Skin of body (tissue), 2 donors: ENCODE measurements around the gene DOCK1. TPM values are rescaled to one million over a fixed set of nuclear protein-coding genes. Genes with fewer than 3 reads are reported as not detected.

Experiments used
- DNase-seq: peaks from one replicate; lab custom pipeline; 2025; lab: John Stamatoyannopoulos, UW
- total RNA-seq: library from RNA; depleted of rRNA; stranded (reverse); fragments of >200 nt; gene quantifications from one replicate; pipeline ENCODE4 v1.2.3, GENCODE V29; 2014

The DOCK1 gene
- total RNA-seq, 1 donor from 2014 or later, result 80.8 TPM

- DNase-seq, result no peak
Observed at GRCh38 chr10:127003032-127003685, 97.9 kb downstream of the DOCK1 start.

DNA sequence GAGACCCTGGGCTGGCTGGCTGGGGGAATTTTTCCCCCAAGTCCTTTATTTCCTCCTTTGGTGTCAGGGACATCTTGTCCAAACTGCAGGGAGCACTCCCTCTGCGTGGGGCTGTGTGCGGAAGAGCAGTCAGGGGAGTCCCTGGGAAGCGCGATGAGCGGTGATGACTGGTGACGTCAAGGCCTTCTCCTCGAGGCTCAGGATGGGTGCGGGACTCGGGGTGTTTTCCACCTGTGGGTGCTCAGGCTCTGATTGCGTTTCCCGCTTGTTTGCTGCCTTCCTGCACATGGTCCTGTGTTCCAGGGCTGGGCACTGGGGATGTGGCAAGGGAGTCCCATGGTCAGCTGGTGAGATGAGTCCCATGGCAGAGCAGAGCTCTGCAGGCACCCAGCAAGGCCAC, 101.2 kb downstream of the DOCK1 start:
- no peak for DNase-seq

DNA sequence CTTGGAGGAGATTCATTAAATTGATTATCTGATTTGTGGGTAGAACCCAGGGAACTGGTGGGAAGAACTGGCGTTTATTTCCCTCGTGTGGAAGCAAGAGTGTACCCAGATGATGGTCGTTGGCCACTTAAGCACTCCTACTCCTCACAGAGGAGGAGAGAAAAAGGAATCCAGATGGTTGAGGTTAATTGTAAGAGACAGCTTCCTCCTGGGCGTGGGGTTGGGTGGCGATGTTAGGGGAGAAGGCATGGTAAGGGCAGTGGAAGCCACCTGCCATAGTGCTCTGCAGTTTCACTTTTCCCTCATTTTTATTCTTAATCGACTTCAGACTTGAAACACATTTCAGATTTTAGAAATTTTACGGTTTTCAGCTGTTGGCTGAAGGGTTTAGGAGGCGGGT, 104.1 kb downstream of the DOCK1 start:
- no peak for DNase-seq

DNA sequence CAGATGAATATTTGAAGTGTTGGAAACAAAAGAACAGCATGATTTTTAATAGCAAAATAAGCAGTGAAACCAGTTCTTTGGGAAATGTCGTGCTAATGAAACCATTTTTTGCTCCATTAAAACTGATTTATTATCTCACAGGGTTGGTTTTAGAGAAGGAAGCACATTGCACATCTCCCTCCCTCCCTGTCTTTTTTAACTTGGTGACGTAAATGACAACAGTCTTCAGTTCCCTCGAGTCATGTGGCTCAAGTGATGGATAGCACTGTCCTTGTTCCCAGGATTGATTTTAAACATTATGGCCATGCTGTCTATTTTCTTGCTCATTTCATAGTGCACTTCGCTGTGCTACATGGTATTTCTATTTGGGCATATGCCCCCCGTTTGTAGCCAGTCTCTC, 105.9 kb downstream of the DOCK1 start:
- DNase-seq, result no peak

DNA sequence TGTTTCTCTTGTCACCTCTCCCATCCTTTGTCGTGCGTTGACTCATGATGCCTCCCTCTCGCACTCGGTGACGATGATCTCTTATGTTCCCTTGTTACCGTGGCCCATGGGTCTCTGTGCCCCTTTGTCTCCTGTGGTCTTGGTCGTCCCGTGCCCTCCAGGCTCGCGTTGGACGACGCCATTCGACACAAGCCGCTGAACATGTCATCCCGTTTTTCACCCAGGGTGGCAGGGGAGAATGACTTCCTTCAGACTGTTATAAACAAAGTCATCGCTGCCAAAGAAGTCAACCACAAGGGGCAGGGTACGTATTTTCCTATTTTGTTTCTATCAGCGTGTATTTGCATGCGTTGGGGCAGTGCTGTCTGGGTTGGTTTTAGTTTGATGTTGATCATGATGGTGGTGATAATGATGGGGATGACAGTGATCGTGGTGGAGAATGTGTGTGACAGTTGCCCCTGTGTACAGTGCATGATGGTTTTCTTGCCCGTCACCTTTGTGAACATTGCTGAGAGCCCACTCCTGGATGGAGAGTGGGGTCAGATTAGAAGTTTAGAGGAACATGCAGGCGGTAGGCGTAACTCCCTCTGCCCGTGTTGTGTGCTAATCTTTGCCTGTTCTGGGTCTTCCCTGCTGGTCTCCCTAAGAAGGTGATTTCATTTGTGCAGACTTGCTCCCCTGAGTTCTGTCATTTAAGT, 107.0 kb downstream of the DOCK1 start:
- no peak for DNase-seq

DNA sequence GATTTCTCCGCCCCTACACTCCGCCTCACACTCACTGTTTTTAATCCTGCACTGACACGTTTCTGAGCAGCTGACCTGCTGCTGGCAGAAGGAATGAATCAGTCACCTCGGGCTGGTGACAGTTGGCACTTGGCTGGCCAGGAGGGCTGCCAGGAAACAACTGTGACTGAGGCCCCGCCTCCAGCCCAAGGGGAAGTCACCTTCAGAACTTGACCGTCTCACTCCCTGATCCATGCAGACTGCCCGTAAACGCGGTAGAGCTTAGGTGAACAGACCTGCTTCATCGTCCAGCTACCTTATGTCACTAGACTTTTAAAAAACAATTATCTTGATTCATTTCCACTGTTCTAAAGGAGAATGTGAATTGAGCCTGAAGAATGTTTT, 107.5 kb downstream of the DOCK1 start:
- DNase-seq, result no peak

DNA sequence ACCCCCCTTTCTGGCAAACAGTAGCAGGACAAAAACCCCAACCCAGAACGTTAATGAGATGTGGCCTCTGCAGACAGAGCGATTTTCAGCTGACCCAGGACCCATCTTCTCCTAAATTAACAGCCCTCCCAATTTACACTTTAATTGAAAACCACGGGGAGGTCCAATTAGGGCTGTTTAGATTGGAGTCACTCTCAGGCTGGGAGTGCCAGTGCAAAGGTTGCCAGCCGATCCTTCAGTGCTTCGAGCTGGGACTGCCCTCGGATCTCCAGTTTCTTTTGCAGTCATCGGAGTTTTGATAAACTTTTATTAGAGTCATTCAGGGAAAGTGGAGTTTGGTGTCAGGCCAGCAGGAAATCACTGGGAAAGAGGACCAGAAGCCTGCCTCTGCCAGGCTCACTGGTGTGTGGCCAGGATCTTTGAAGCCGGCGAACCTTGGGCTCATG, 108.0 kb downstream of the DOCK1 start:
- no peak for DNase-seq

DNA sequence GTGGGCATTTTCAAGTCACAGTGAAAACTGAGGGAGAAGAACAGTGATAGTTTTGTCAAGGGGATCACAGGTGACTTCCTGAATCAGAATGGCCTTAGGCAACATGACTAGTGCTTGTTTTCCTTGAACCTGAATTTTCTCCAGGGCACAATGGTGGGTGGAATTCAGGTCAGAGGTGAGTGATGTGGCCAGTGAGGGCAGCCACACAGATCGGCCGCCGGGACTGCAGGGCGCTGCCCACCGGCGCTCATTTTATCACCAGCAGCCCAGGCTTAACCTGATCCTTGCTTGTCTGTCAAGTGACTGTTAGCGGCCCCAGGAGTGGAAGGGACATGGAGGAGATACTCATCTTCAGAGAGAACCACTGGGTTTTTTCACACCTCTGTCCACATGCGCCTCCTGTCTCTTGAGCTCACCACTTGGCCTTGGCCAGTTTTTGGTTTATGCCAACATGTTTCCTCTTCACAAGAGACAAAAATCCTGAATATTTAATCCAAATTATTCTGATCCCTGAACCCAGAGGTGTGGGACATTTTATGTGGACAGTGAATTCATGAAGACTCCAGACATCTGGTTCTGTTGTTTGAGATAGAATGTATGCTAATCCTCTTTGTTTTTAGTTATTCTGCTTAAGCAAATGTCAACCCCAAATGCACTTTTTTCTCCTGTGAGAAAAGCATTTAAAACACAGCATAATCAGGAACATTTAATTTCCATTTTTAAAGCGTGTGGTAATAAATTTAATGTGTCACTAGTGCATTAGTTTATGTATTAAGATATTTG, 108.7 kb downstream of the DOCK1 start:
- DNase-seq, result no peak

DNA sequence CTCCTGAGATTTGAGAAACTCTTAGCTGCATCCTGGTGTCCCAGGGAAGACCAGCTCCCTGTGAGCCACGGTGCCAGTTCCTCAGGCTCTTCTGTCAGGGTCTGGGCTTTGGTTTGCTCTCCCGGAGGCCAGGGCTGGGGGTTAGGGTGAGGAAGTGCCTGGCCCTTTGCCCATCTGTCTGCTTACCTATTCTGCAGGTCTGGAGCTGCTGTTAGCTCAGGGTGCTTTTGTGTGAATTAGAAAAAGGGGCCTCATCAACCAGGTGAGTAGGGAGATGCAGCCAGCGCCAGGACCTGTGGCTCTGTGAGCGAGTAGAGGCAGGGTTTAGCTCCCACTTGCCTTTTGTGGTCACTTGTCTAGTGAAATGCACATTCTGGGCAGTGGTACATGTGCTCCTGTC, 109.4 kb downstream of the DOCK1 start:
- no peak for DNase-seq

DNA sequence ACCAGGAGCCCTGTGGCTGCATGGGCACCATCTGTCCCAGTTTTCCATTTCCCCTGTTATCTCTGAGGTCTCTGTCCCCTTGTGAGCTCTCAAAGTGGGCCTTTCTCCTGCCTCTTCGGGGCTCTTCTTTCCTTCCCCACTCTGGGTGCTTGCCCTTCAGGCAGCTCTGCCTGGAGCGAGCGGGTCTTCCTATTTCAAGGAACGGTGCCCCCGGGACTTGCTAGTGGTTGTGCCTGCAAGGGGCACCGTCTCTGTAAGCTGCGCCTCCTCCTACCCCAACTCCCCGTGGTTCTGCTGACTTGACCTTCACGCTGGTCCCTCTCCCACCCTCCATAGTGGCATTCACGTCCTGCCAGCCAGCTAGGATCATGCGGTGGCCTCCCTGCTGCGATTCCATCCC, 110.1 kb downstream of the DOCK1 start:
- DNase-seq, result no peak

GRCh38 chr10:127016331-127016730, 111.1 kb downstream of the DOCK1 start:
- no peak for DNase-seq

- DNase-seq, result no peak
Observed at GRCh38 chr10:127017541-127018297, 112.5 kb downstream of the DOCK1 start.

GRCh38 chr10:127018298-127018650, 113.0 kb downstream of the DOCK1 start:
- DNase-seq, result no peak

GRCh38 chr10:127018766-127019165, 113.5 kb downstream of the DOCK1 start:
- no peak for DNase-seq

GRCh38 chr10:127020260-127020659, 115.0 kb downstream of the DOCK1 start:
- DNase-seq, result no peak

GRCh38 chr10:127021801-127022200, 116.6 kb downstream of the DOCK1 start:
- no peak for DNase-seq

DNA sequence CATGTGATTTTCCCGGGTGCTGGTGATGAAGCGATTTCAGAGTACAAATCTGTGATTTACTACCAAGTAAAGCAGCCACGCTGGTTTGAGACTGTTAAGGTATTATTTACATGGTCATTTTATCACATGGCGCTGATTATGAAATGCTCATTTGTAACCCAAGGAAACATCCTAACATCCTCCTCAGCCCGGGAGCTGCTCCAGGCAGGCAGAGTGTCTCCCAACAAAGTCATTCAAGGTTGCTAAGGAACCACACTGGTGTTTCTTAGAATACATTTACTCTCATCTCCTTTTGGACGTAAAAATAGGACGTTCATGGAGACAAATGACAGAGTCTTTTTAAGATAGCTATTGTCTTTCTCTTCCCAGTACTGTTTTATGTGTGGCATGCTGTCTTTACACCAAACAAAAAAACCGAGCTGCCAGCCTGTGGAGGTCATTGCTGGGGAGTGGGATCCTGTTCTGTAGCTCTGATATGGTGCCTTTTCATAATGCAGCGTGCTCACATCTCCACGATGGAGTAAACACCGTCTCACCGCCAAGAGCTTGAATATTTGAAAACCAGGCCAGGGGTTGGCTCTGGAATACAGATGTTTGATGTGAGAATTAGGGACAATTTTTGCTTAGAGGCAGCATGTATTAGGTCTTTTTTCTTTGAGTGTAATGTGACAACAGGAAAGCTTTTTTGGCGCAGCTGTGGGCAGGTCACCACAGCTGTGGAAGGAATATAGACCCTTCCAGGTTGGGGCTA, 119.6 kb downstream of the DOCK1 start:
- DNase-seq, result no peak

- no peak for DNase-seq
Observed at GRCh38 chr10:127027786-127028185, 122.6 kb downstream of the DOCK1 start.

GRCh38 chr10:127028556-127028955, 123.3 kb downstream of the DOCK1 start:
- DNase-seq, result no peak

DNA sequence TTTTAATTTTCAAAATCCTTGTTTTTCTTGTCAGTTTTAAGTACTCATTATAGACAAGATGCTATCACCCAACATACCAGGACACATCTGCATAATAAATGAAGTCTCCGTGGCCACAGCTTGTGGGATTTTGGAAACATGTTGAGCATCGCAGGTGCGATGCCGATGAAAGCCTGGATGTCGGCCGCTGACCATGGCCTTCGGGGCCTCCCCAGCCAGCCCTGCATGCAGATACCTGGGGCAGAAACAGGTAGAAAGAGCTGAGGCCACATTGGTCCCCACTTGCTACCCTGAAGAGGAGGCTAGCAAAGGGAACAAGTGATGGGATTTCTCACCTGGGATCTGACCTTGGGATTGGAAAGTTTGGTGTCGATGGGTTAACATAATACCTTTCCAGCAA, 123.8 kb downstream of the DOCK1 start:
- no peak for DNase-seq
